Measurements from ENCODE around the gene FCN2.

DNA sequence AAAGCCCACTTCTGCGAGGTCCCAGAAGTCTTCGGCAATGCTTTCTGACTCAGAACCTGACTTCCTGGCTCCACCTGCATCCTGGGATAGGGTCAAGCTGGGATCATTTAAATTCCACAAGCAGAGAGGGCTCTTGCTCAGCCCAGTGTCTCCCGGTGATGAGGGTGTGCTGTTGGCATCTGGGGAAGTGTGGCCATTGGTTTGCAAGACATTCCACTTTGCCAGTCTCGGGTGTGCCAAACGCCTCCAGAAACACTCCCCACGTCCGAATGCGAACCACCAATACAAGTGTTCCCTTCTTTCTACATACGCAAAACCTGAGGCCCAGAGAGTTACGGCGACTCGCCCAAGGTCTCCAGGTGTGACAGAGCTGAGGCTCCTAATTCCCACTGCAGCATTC is 43.1 kb upstream of the FCN2 start:
- TF ChIP-seq, protein P1, sequence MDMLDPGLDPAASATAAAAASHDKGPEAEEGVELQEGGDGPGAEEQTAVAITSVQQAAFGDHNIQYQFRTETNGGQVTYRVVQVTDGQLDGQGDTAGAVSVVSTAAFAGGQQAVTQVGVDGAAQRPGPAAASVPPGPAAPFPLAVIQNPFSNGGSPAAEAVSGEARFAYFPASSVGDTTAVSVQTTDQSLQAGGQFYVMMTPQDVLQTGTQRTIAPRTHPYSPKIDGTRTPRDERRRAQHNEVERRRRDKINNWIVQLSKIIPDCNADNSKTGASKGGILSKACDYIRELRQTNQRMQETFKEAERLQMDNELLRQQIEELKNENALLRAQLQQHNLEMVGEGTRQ (IDR thresholded peaks at IDR 0.05; ENCODE audit: borderline replicate concordance, low read depth, low read length) = no peak
- TF ChIP-seq, protein P2, sequence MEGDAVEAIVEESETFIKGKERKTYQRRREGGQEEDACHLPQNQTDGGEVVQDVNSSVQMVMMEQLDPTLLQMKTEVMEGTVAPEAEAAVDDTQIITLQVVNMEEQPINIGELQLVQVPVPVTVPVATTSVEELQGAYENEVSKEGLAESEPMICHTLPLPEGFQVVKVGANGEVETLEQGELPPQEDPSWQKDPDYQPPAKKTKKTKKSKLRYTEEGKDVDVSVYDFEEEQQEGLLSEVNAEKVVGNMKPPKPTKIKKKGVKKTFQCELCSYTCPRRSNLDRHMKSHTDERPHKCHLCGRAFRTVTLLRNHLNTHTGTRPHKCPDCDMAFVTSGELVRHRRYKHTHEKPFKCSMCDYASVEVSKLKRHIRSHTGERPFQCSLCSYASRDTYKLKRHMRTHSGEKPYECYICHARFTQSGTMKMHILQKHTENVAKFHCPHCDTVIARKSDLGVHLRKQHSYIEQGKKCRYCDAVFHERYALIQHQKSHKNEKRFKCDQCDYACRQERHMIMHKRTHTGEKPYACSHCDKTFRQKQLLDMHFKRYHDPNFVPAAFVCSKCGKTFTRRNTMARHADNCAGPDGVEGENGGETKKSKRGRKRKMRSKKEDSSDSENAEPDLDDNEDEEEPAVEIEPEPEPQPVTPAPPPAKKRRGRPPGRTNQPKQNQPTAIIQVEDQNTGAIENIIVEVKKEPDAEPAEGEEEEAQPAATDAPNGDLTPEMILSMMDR (IDR thresholded peaks at IDR 0.05) = no peak
- TF ChIP-seq EP300 (IDR thresholded peaks at IDR 0.05; ENCODE audit: borderline replicate concordance in 1 of 2, low read depth in 1 of 2, low read length in 1 of 2) = no peak
